K562 (cell line): ENCODE data around the gene PLA2G4D. TPM values are rescaled to one million over a fixed set of nuclear protein-coding genes. Genes with fewer than 3 reads are reported as not detected.
A peak's percentile ranks its signal among the peaks of the same experiment; 100 is the strongest.

ENCODE experiments used
- ATAC-seq: fragments of 200-7000 bp; cut with Tn5 transposase; 3 replicates; pipeline ENCODE4 v1.9.1; 2020; ENCODE audit warnings: moderate library complexity
- BruUV-seq: library from RNA; stranded (reverse); fragments of 400-500 nt; replicated peaks from 2 replicates; lab custom pipeline; 2021; lab: Mats Ljungman, UMichigan
- CTCF ChIA-PET: fragments of 300-600 bp; formaldehyde crosslinking; extraction: SDS; loops from one replicate; lab custom pipeline; 2021; ENCODE audit warnings: low intra/inter-chr PET ratio; lab: Yijun Ruan, JAX
- POLR2A ChIA-PET: fragments of 300-600, 350-650 bp; sonication (Branson Sonifier 250); formaldehyde crosslinking; extraction: SDS; loops from one replicate; lab custom pipeline; 2021; ENCODE audit warnings: antibody characterized with exemption, inconsistent platforms; lab: Yijun Ruan, JAX
- DNase-seq, 4 experiments: peaks; one replicate each; pipeline versions ENCODE4 v3.0.0 to v3.0.0-alpha.2; 2011 to 2018; ENCODE audit warnings: low spot score in 3 of 4, mixed read lengths in 3 of 4; ENCODE audit errors: extremely low read depth in 1 of 4
- FAIRE-seq: peaks from 2 replicates; lab custom pipeline; 2011; peaks lifted over from hg19 to GRCh38; lab: Jason Lieb, UNC
- H2AFZ ChIP-seq: 2 replicates; pipeline ENCODE4 v1.6.0; 2011; ENCODE audit warnings: low read depth, low read length, control low read depth, inconsistent platforms
- H3K27ac ChIP-seq: fragments of 200-600 bp; 3 replicates; pipeline ENCODE4 v1.8.0; 2011; ENCODE audit warnings: low read depth, mild to moderate bottlenecking, control low read depth, inconsistent platforms, low read length, moderate library complexity, mixed read lengths; ENCODE audit errors: extremely low read depth
- H3K27me3 ChIP-seq, 2 experiments: fragments of 300-600 bp in 1 of 2; 2 replicates in 1 of 2; 3 replicates in 1 of 2; pipeline versions ENCODE4 v1.6.0 to v1.8.0; 2011; ENCODE audit warnings: inconsistent platforms in 2 of 2, low read length in 2 of 2, mild to moderate bottlenecking in 1 of 2, mixed read lengths in 1 of 2, moderate library complexity in 1 of 2; ENCODE audit not compliant: control insufficient read depth in 2 of 2, insufficient read depth in 2 of 2
- H3K36me3 ChIP-seq: fragments of 300-600 bp; 3 replicates; pipeline ENCODE4 v1.8.0; 2011; ENCODE audit warnings: mild to moderate bottlenecking, low read length, inconsistent platforms; ENCODE audit not compliant: control insufficient read depth, insufficient read depth
- H3K4me1 ChIP-seq, 2 experiments: fragments of 200-600 bp in 1 of 2; replicated peaks in 1 of 2; 2 replicates in 1 of 2; 3 replicates in 1 of 2; pipeline versions ENCODE4 v1.5.1 to v1.8.0; 2011; ENCODE audit warnings: inconsistent platforms in 2 of 2, low read length in 2 of 2, mild to moderate bottlenecking in 1 of 2, mixed read lengths in 1 of 2, moderate library complexity in 1 of 2; ENCODE audit not compliant: control insufficient read depth in 2 of 2, insufficient read depth in 2 of 2
- H3K4me2 ChIP-seq: 2 replicates; pipeline ENCODE4 v1.6.1; 2011; ENCODE audit warnings: low read length, control low read depth, inconsistent platforms, mixed read lengths; ENCODE audit not compliant: insufficient read depth
- H3K4me3 ChIP-seq: fragments of 200-600 bp; sonication (generic), shearing (Covaris generic); 2 replicates; pipeline ENCODE4 v1.5.1; 2016; ENCODE audit warnings: control low read depth, inconsistent platforms
- H3K79me2 ChIP-seq: fragments of 200-600 bp; 3 replicates; pipeline ENCODE4 v1.8.0; 2011; ENCODE audit warnings: low read length, inconsistent platforms; ENCODE audit not compliant: control insufficient read depth, insufficient read depth
- H3K9ac ChIP-seq, 2 experiments: 2 replicates each; pipeline versions ENCODE4 v1.6.0 to v1.6.1; 2011; ENCODE audit warnings: low read depth in 2 of 2, low read length in 2 of 2, control low read depth in 1 of 2, inconsistent platforms in 1 of 2, mild to moderate bottlenecking in 1 of 2, mixed read lengths in 1 of 2; ENCODE audit not compliant: insufficient read depth in 1 of 2
- H3K9me1 ChIP-seq: one replicate; pipeline ENCODE4 v1.6.0; 2011; ENCODE audit warnings: inconsistent platforms, mild to moderate bottlenecking, low read length, moderate library complexity; ENCODE audit not compliant: control insufficient read depth, insufficient read depth
- H3K9me3 ChIP-seq: replicated peaks from 2 replicates; pipeline ENCODE4 v1.5.1; 2011; ENCODE audit warnings: low read depth, low read length, inconsistent platforms; ENCODE audit not compliant: control insufficient read depth, insufficient read depth
- H4K20me1 ChIP-seq: replicated peaks from 2 replicates; pipeline ENCODE4 v1.6.1; 2011; ENCODE audit warnings: low read length, inconsistent platforms, mixed read lengths; ENCODE audit not compliant: control insufficient read depth, insufficient read depth
- GABPA ChIP-seq: fragments of 200-800 bp; sonication (Bioruptor generic); conservative IDR thresholded peaks from 2 replicates; pipeline ENCODE4 v1.6.1; 2016; ENCODE audit warnings: low read depth, missing genetic modification characterization, missing compliant biosample characterization
- HNRNPL ChIP-seq: fragments of 200-400 bp; formaldehyde crosslinking; IDR thresholded peaks from 2 replicates; pipeline ENCODE4 v1.6.1; 2017; ENCODE audit warnings: low read depth, mild to moderate bottlenecking, low read length
- HNRNPUL1 ChIP-seq: fragments of 200-400 bp; formaldehyde crosslinking; IDR thresholded peaks from 2 replicates; pipeline ENCODE4 v1.6.1; 2017; ENCODE audit warnings: low read length
- NR2C2 ChIP-seq, 2 experiments: fragments of 200-800 bp in 1 of 2; sonication (Bioruptor generic) in 1 of 2; sonication (generic) in 1 of 2; formaldehyde crosslinking in 1 of 2; IDR thresholded peaks; 2 replicates each; pipeline versions ENCODE4 v1.6.1 to v1.8.0; 2016 to 2022; ENCODE audit warnings: mild to moderate bottlenecking in 1 of 2, missing compliant biosample characterization in 1 of 2, missing genetic modification characterization in 1 of 2, missing genetic modification reagents in 1 of 2
- SPI1 ChIP-seq: IDR thresholded peaks from 2 replicates; pipeline ENCODE4 v1.6.1; 2011; ENCODE audit warnings: low read depth, low read length, control low read depth, borderline replicate concordance
- TEAD2 ChIP-seq: fragments of 450-650 bp; IDR thresholded peaks from 2 replicates; pipeline ENCODE4 v1.6.1; 2016; ENCODE audit warnings: missing genetic modification characterization, control low read depth, missing compliant biosample characterization
- ZFX ChIP-seq: sonication (generic); formaldehyde crosslinking; IDR thresholded peaks from 2 replicates; pipeline ENCODE4 v1.8.0; 2022; ENCODE audit warnings: mild to moderate bottlenecking, missing genetic modification reagents, moderate library complexity
- ZKSCAN1 ChIP-seq: fragments of 150-350 bp; IDR thresholded peaks from 2 replicates; pipeline ENCODE4 v1.6.1; 2016; ENCODE audit warnings: low read depth, low read length
- ZNF23 ChIP-seq: fragments of 250-450 bp; sonication (Bioruptor Pico); IDR thresholded peaks from 2 replicates; pipeline ENCODE4 v1.4.0; 2020; ENCODE audit warnings: mild to moderate bottlenecking
- ZNF282 ChIP-seq: sonication (generic); formaldehyde crosslinking; IDR thresholded peaks from 2 replicates; pipeline ENCODE4 v1.8.1; 2023; ENCODE audit warnings: missing genetic modification reagents
- WGBS: fragments of 100-300 bp; shearing (Covaris generic); methylation state at CpG from one replicate; pipeline ENCODE4 v1.1.6; 2016; ENCODE audit warnings: low coverage, mixed read lengths; ENCODE audit not compliant: insufficient coverage; ENCODE audit errors: missing lambda C conversion rate; 5-methylcytosine and 5-hydroxymethylcytosine counted together
- in situ Hi-C: fragments of 300-500 bp; cut with MboI; formaldehyde crosslinking; loops from 4 replicates; pipeline ENCODE4 v1.15.0; 2018; ENCODE audit warnings: inconsistent platforms, mixed read lengths
- intact Hi-C: fragments of 100-400 bp; cut with micrococcal nuclease; formaldehyde crosslinking; loops from 2 replicates; pipeline ENCODE4 v1.14.2; 2022
- polyA plus RNA-seq, 8 experiments: library from polyadenylated mRNA; depleted of rRNA in 4 of 8; stranded (reverse) in 5 of 8; unstranded in 3 of 8; fragments of >200 nt; fragmentation: Nextera tagmentation in 2 of 8; fragmentation: Illumina TruSeq in 1 of 8; extraction: Ambion mirVana in 2 of 8; extraction: Trizol in 1 of 8; gene quantifications; 2 replicates each; pipeline versions ENCODE4 v1.2.1 to v1.2.3, GENCODE V29; 2011 to 2014; ENCODE audit warnings: inconsistent platforms in 1 of 8, missing spikeins in 1 of 8
- total RNA-seq, 7 experiments: library from RNA; depleted of rRNA in 6 of 7; stranded (reverse); fragments of >200 nt in 6 of 7; fragmentation: Illumina TruSeq in 2 of 7; extraction: Trizol in 2 of 7; gene quantifications; 2 replicates each; pipeline versions ENCODE4 v1.2.1 to v1.2.3, GENCODE V29; 2011 to 2021; ENCODE audit warnings: low replicate concordance in 1 of 7
- TF ChIP-seq, protein P1 (sequence below): fragments of 200-400 bp; formaldehyde crosslinking; IDR thresholded peaks from 2 replicates; pipeline ENCODE4 v1.6.1; 2017; ENCODE audit warnings: mild to moderate bottlenecking, low read depth, low read length, moderate library complexity
- TF ChIP-seq, protein P2 (sequence below): sonication (generic); formaldehyde crosslinking; IDR thresholded peaks from 2 replicates; pipeline ENCODE4 v1.8.0; 2022; ENCODE audit warnings: mild to moderate bottlenecking, missing genetic modification reagents, borderline replicate concordance
- TF ChIP-seq, protein P3 (sequence below): fragments of 450-650 bp; IDR thresholded peaks from 2 replicates; pipeline ENCODE4 v1.6.1; 2016; ENCODE audit warnings: borderline replicate concordance

The PLA2G4D gene
- total and polyA plus RNA-seq, 9 of the 15 experiments (the other 6 are each of a cell fraction or from before 2014, with no cell fraction given), result 0.04 TPM; not detected in 8

DNA sequence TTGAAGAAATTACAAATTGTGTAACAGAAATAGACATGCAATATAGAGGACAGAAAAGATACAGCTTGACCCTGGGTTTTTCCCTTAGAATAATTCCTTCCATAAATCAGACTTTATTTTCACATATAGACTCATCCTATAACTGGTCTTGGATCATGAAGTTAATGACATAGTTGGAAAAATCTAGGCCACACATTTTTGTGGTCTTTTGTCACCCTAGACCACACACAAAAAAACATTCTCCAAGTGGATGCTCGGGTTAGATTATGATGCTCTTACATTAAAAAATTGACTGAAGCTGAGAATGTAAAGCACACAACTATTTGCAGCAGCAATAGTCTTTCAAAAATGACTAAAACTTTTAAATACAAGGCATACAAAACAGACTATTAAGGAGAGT is 7.5 kb upstream of the PLA2G4D start (continued):
- TF ChIP-seq, protein P1, sequence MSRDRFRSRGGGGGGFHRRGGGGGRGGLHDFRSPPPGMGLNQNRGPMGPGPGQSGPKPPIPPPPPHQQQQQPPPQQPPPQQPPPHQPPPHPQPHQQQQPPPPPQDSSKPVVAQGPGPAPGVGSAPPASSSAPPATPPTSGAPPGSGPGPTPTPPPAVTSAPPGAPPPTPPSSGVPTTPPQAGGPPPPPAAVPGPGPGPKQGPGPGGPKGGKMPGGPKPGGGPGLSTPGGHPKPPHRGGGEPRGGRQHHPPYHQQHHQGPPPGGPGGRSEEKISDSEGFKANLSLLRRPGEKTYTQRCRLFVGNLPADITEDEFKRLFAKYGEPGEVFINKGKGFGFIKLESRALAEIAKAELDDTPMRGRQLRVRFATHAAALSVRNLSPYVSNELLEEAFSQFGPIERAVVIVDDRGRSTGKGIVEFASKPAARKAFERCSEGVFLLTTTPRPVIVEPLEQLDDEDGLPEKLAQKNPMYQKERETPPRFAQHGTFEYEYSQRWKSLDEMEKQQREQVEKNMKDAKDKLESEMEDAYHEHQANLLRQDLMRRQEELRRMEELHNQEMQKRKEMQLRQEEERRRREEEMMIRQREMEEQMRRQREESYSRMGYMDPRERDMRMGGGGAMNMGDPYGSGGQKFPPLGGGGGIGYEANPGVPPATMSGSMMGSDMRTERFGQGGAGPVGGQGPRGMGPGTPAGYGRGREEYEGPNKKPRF, result no peak

DNA sequence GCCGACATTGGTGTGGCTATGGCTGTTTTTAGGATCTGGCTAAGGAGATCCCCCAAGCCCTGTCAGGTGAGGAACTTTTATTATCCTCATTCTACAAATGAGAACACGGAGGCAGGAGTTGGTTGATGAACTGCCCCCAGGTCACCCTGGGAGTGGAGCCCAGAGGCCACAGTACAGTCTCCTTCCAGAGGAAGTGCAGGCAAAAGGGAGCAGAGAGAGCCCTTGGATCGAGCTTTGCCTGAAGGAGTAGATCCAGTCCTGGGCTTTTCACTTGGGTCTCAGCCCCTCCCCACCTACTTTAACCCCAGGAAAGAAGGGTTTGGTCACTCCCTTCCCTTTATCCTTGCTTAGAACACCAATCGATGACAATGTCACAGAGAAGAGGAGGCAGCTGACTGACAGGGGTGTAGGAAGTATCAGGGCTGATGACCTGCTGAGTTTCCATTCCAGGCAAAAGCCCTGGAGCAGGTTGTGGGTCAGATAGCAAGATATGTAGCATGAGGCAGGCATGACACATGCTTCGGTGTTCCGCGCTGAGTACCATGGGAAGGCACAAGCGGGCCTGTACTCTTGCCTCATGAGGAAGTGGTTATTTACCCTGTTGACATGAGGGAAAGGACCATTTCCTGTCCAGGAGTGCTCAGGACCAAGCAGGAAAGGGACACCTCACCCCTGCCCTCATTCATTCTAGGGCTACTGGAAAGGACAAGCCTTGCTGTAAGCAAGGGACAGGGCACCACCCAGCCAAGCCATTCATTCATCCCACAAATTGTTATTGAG is 5.8 kb upstream of the PLA2G4D start:
- no peak overlapping the region for H3K4me3 ChIP-seq
- in situ Hi-C loops (no loop called here), intact Hi-C loops (no loop called here)
- peaks cover 28 to 44% of the 10 kb centered on the region in 2 experiments for H3K27me3 ChIP-seq
- H2AFZ ChIP-seq, result peak overlapping the region; percentile 2; the same call in 1 of the 2 replicates
- no peaks in the 10 kb centered on the region for H3K9me3 ChIP-seq
- H4K20me1 ChIP-seq, result no peaks in the 10 kb centered on the region
- H3K9me1 ChIP-seq, result no peaks in the 10 kb centered on the region
- 24% methylated on average over 8 of the region's 8 CpGs for WGBS
- H3K4me1 ChIP-seq, result no peaks in the 10 kb centered on the region; a peak in 1 of 5 replicates
- FAIRE-seq, result peak; percentile 29
- H3K9ac ChIP-seq, result no peak overlapping the region
- no peaks in the 10 kb centered on the region for H3K79me2 ChIP-seq
- DNase-seq, result no peak
- CTCF ChIA-PET, result interaction anchor here (0.9 kb wide), 1 partner anchor 33 kb away, joined by 3 read pairs; no protein-coding TSS in a partner anchor
- H3K4me2 ChIP-seq, result no peak overlapping the region
- H3K27ac ChIP-seq, result no peak overlapping the region
- POLR2A ChIA-PET, result interaction anchor here (0.6 kb wide), 1 partner anchor 11 kb away, joined by 3 read pairs; no protein-coding TSS in a partner anchor
- no peak for ATAC-seq
- BruUV-seq, result no TSS peak
- H3K36me3 ChIP-seq, result no peaks in the 10 kb centered on the region
- no peak for TF ChIP-seq ZKSCAN1
- TF ChIP-seq TEAD2 (tag), result no peak
- TF ChIP-seq, protein P2, sequence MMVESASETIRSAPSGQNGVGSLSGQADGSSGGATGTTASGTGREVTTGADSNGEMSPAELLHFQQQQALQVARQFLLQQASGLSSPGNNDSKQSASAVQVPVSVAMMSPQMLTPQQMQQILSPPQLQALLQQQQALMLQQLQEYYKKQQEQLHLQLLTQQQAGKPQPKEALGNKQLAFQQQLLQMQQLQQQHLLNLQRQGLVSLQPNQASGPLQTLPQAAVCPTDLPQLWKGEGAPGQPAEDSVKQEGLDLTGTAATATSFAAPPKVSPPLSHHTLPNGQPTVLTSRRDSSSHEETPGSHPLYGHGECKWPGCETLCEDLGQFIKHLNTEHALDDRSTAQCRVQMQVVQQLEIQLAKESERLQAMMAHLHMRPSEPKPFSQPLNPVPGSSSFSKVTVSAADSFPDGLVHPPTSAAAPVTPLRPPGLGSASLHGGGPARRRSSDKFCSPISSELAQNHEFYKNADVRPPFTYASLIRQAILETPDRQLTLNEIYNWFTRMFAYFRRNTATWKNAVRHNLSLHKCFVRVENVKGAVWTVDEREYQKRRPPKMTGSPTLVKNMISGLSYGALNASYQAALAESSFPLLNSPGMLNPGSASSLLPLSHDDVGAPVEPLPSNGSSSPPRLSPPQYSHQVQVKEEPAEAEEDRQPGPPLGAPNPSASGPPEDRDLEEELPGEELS (CRISPR knock-in tag), result no peak
- no peak for TF ChIP-seq ZNF23
- no peak for TF ChIP-seq HNRNPL
- no peak for TF ChIP-seq HNRNPUL1
- TF ChIP-seq GABPA (tag), result peak; percentile 66
- TF ChIP-seq, protein P3, sequence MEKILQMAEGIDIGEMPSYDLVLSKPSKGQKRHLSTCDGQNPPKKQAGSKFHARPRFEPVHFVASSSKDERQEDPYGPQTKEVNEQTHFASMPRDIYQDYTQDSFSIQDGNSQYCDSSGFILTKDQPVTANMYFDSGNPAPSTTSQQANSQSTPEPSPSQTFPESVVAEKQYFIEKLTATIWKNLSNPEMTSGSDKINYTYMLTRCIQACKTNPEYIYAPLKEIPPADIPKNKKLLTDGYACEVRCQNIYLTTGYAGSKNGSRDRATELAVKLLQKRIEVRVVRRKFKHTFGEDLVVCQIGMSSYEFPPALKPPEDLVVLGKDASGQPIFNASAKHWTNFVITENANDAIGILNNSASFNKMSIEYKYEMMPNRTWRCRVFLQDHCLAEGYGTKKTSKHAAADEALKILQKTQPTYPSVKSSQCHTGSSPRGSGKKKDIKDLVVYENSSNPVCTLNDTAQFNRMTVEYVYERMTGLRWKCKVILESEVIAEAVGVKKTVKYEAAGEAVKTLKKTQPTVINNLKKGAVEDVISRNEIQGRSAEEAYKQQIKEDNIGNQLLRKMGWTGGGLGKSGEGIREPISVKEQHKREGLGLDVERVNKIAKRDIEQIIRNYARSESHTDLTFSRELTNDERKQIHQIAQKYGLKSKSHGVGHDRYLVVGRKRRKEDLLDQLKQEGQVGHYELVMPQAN, result no peak
- no peak for TF ChIP-seq ZFX (CRISPR knock-in tag)
- TF ChIP-seq ZNF282, result no peak
- no peak for TF ChIP-seq NR2C2 (CRISPR knock-in tag; IDR thresholded peaks at IDR 0.05)
- peak; percentile 25; the same call in 1 of the 2 replicates for TF ChIP-seq NR2C2 (tag; IDR thresholded peaks at IDR 0.05)
- TF ChIP-seq SPI1, result peak; percentile 59; the same call in 1 of the 2 replicates
